Measurements from ENCODE around the gene SYNDIG1.

Gene SYNDIG1

GRCh38 chr20:24612799-24613775 lies 143.7 kb downstream of the SYNDIG1 start:
- CTCF ChIA-PET = interaction anchor here (0.6 kb wide), 1 partner anchor 162 kb away, joined by 3 read pairs; no protein-coding TSS in a partner anchor
- no peak for DNase-seq (ENCODE audit: extremely low spot score)
- TF ChIP-seq CTBP1 (IDR thresholded peaks at IDR 0.05; ENCODE audit: borderline replicate concordance) = no peak
- no peak for TF ChIP-seq ELF4 (IDR thresholded peaks at IDR 0.05)
- TF ChIP-seq ZNF384 (IDR thresholded peaks at IDR 0.05) = no peak
- no peak for TF ChIP-seq LEF1 (IDR thresholded peaks at IDR 0.05; ENCODE audit: borderline replicate concordance)
- POLR2A ChIA-PET = no interaction called here

- DNase-seq (ENCODE audit: extremely low spot score) = no peak
- ChIA-PET CTCF (no interaction called here), POLR2A (no interaction called here)
- TF ChIP-seq FOXK2 (IDR thresholded peaks at IDR 0.05) (no peak), SP1 (IDR thresholded peaks at IDR 0.05) (no peak), ELF4 (IDR thresholded peaks at IDR 0.05) (no peak), FOXA1 (IDR thresholded peaks at IDR 0.05) (no peak), ZNF384 (IDR thresholded peaks at IDR 0.05) (no peak), TARDBP (IDR thresholded peaks at IDR 0.05) (no peak), BHLHE40 (IDR thresholded peaks at IDR 0.05; ENCODE audit: borderline replicate concordance) (no peak)
Observed at GRCh38 chr20:24614341-24614740, 144.9 kb downstream of the SYNDIG1 start.

GRCh38 chr20:24615353-24615752 lies 145.9 kb downstream of the SYNDIG1 start:
- no peak for DNase-seq (ENCODE audit: extremely low spot score)
- CTCF ChIA-PET = no interaction called here
- TF ChIP-seq FOXA1 (IDR thresholded peaks at IDR 0.05) (no peak), L3MBTL2 (conservative IDR thresholded peaks at IDR 0.05) (no peak), BHLHE40 (IDR thresholded peaks at IDR 0.05; ENCODE audit: borderline replicate concordance) (no peak)
- POLR2A ChIA-PET = no interaction called here

- TF ChIP-seq FOXM1 (IDR thresholded peaks at IDR 0.05; ENCODE audit: borderline replicate concordance) (no peak), NFRKB (IDR thresholded peaks at IDR 0.05) (no peak), ARNT (IDR thresholded peaks at IDR 0.05) (no peak), SUZ12 (IDR thresholded peaks at IDR 0.05) (no peak), FOXA1 (IDR thresholded peaks at IDR 0.05) (no peak), ZNF384 (IDR thresholded peaks at IDR 0.05) (no peak), L3MBTL2 (conservative IDR thresholded peaks at IDR 0.05) (no peak), FOXK2 (IDR thresholded peaks at IDR 0.05) (no peak), ELF4 (IDR thresholded peaks at IDR 0.05) (no peak), LEF1 (IDR thresholded peaks at IDR 0.05; ENCODE audit: borderline replicate concordance) (no peak), SP1 (IDR thresholded peaks at IDR 0.05) (no peak)
- POLR2A ChIA-PET = no interaction called here
- CTCF ChIA-PET = no interaction called here
- no peak for DNase-seq (ENCODE audit: extremely low spot score)
Observed at GRCh38 chr20:24616258-24617079, 147.0 kb downstream of the SYNDIG1 start.

- DNase-seq (ENCODE audit: extremely low spot score) = no peak
- ChIA-PET POLR2A (no interaction called here), CTCF (no interaction called here)
- no peak for TF ChIP-seq ELF4 (IDR thresholded peaks at IDR 0.05)
- no peak for TF ChIP-seq NFRKB (IDR thresholded peaks at IDR 0.05)
- TF ChIP-seq PKNOX1 (IDR thresholded peaks at IDR 0.05) = no peak
Observed at GRCh38 chr20:24617080-24617432, 147.6 kb downstream of the SYNDIG1 start.

- CTCF ChIA-PET = no interaction called here
- no peak for DNase-seq (ENCODE audit: extremely low spot score)
- no peak for TF ChIP-seq CTBP1 (IDR thresholded peaks at IDR 0.05; ENCODE audit: borderline replicate concordance)
- POLR2A ChIA-PET = no interaction called here
Observed at GRCh38 chr20:24617757-24618450, 148.5 kb downstream of the SYNDIG1 start.

GRCh38 chr20:24618739-24619138 lies 149.3 kb downstream of the SYNDIG1 start:
- TF ChIP-seq L3MBTL2 (conservative IDR thresholded peaks at IDR 0.05) (no peak), ZNF384 (IDR thresholded peaks at IDR 0.05) (no peak), BHLHE40 (IDR thresholded peaks at IDR 0.05; ENCODE audit: borderline replicate concordance) (no peak), TARDBP (IDR thresholded peaks at IDR 0.05) (no peak), FOXM1 (IDR thresholded peaks at IDR 0.05; ENCODE audit: borderline replicate concordance) (no peak), PKNOX1 (IDR thresholded peaks at IDR 0.05) (no peak), ELF4 (IDR thresholded peaks at IDR 0.05) (no peak)
- POLR2A ChIA-PET = no interaction called here
- CTCF ChIA-PET = no interaction called here
- no peak for DNase-seq (ENCODE audit: extremely low spot score)
